Measurements from ENCODE around the gene SMCO2. TPM values are rescaled to one million over a fixed set of nuclear protein-coding genes. Genes with fewer than 3 reads are reported as not detected.

Gene SMCO2
- total RNA-seq, 2 donors from 2014 or later = not detected

- H3K27me3 ChIP-seq = no peaks in the 10 kb centered on the region
- H3K4me1 ChIP-seq = no peaks in the 10 kb centered on the region
- no peak for DNase-seq (ENCODE audit: low spot score)
- no peak overlapping the region for H3K4me3 ChIP-seq
- no peaks in the 10 kb centered on the region for H3K36me3 ChIP-seq
- no peaks in the 10 kb centered on the region for H3K9me3 ChIP-seq
- peak; percentile 33 to 75 for TF ChIP-seq CTCF (IDR thresholded peaks at IDR 0.05)
- no peak overlapping the region for H3K27ac ChIP-seq
These were observed 21.8 kb upstream of the SMCO2 start for GRCh38 chr12:27424631-27425230.

- no peak overlapping the region for H3K27ac ChIP-seq
- TF ChIP-seq CTCF (IDR thresholded peaks at IDR 0.05) = no peak
- H3K4me3 ChIP-seq = no peak overlapping the region
- H3K9me3 ChIP-seq = no peaks in the 10 kb centered on the region
- no peaks in the 10 kb centered on the region for H3K27me3 ChIP-seq
- H3K4me1 ChIP-seq = no peaks in the 10 kb centered on the region
- DNase-seq (ENCODE audit: low spot score) = no peak
- no peaks in the 10 kb centered on the region for H3K36me3 ChIP-seq
These were observed 21.2 kb upstream of the SMCO2 start for GRCh38 chr12:27425306-27425705.

GRCh38 chr12:27426743-27427487 is 19.6 kb upstream of the SMCO2 start:
- Histone ChIP-seq H3K27me3 (no peaks in the 10 kb centered on the region), H3K4me3 (no peak overlapping the region), H3K4me1 (no peaks in the 10 kb centered on the region), H3K27ac (no peak overlapping the region), H3K9me3 (no peaks in the 10 kb centered on the region), H3K36me3 (no peaks in the 10 kb centered on the region)
- no peak for DNase-seq (ENCODE audit: low spot score)
- TF ChIP-seq CTCF (IDR thresholded peaks at IDR 0.05) = no peak

GRCh38 chr12:27427824-27428223 is 18.7 kb upstream of the SMCO2 start:
- no peak for DNase-seq (ENCODE audit: low spot score)
- H3K36me3 ChIP-seq = no peaks in the 10 kb centered on the region
- no peak overlapping the region for H3K27ac ChIP-seq
- no peak for TF ChIP-seq CTCF (IDR thresholded peaks at IDR 0.05)
- no peaks in the 10 kb centered on the region for H3K9me3 ChIP-seq
- H3K4me1 ChIP-seq = no peaks in the 10 kb centered on the region
- H3K27me3 ChIP-seq = no peaks in the 10 kb centered on the region
- no peak overlapping the region for H3K4me3 ChIP-seq

- Histone ChIP-seq H3K4me1 (no peaks in the 10 kb centered on the region), H3K27me3 (no peaks in the 10 kb centered on the region), H3K4me3 (no peak overlapping the region), H3K27ac (no peak overlapping the region), H3K36me3 (no peaks in the 10 kb centered on the region), H3K9me3 (no peaks in the 10 kb centered on the region)
- TF ChIP-seq CTCF (IDR thresholded peaks at IDR 0.05) = no peak
- no peak for DNase-seq (ENCODE audit: low spot score)
These were observed 18.1 kb upstream of the SMCO2 start for GRCh38 chr12:27428466-27428865.

All from right atrium auricular region (tissue), 2 donors.